Adrenal gland (tissue), 5 donors: ENCODE results near the gene AFTPH.

Source experiments
- CTCF ChIP-seq, 6 experiments: fragments of 450-650 bp in 4 of 6; fragments of 200-600 bp in 2 of 6; sonication (generic) in 1 of 6; IDR thresholded peaks; 1 replicate in 5 of 6; 2 replicates in 1 of 6; pipeline versions ENCODE4 v1.5.1 to v1.8.0; 2016 to 2021; ENCODE audit warnings: antibody characterized with exemption in 6 of 6, mild to moderate bottlenecking in 2 of 6, moderate library complexity in 1 of 6
- POLR2A ChIP-seq, 2 donors: fragments of 450-650 bp; IDR thresholded peaks; one replicate each; pipeline ENCODE4 v1.6.1; 2017; ENCODE audit warnings: antibody characterized with exemption in 2 of 2, mild to moderate bottlenecking in 2 of 2, moderate library complexity in 1 of 2
- donor health status: DM: no; HTN: no; CAD: no.

GRCh38 chr2:64632835-64633819, 109.0 kb downstream of the AFTPH start:
- TF ChIP-seq CTCF (IDR thresholded peaks at IDR 0.05) (no peak), POLR2A (IDR thresholded peaks at IDR 0.05) (no peak)
